HEK293 (cell line): ENCODE data around the gene CYB5R4.

Source experiments
- CTCF ChIA-PET: fragments of 350-600 bp; formaldehyde crosslinking; extraction: SDS; loops from one replicate; lab custom pipeline; 2021; ENCODE audit warnings: antibody characterized with exemption; lab: Yijun Ruan, JAX
- POLR2A ChIA-PET: fragments of 300-600 bp; formaldehyde crosslinking; extraction: SDS; loops from one replicate; lab custom pipeline; 2020; ENCODE audit warnings: antibody characterized with exemption, inconsistent platforms; lab: Yijun Ruan, JAX
- H3K27ac ChIP-seq: fragments of 200-500 bp; sonication (Bioruptor generic); 2 replicates; pipeline ENCODE4 v1.5.1; 2014; ENCODE audit warnings: low read depth, low read length, control low read depth, inconsistent platforms; ENCODE audit errors: extremely low read depth
- H3K36me3 ChIP-seq, 2 experiments: fragments of 200-500 bp in 1 of 2; sonication (Bioruptor generic) in 1 of 2; 1 replicate in 1 of 2; 2 replicates in 1 of 2; pipeline ENCODE4 v1.5.1; 2014 to 2017; ENCODE audit warnings: inconsistent platforms in 2 of 2, low read length in 2 of 2; ENCODE audit not compliant: control insufficient read depth in 2 of 2, insufficient read depth in 1 of 2
- H3K4me1 ChIP-seq: fragments of 200-500 bp; sonication (Bioruptor generic); 2 replicates; pipeline ENCODE4 v1.5.1; 2014; ENCODE audit warnings: mild to moderate bottlenecking, low read length, inconsistent platforms; ENCODE audit not compliant: control insufficient read depth, insufficient read depth
- H3K4me3 ChIP-seq: 2 replicates; pipeline ENCODE4 v1.5.1; 2011; ENCODE audit warnings: low read depth, mild to moderate bottlenecking, control low read depth, low read length, moderate library complexity
- H3K9me3 ChIP-seq: fragments of 200-500 bp; sonication (Bioruptor generic); 2 replicates; pipeline ENCODE4 v1.5.1; 2014; ENCODE audit warnings: low read depth, low read length, inconsistent platforms; ENCODE audit not compliant: control insufficient read depth, insufficient read depth
- ATF2 ChIP-seq: fragments of 450-650 bp; formaldehyde crosslinking; IDR thresholded peaks from 2 replicates; pipeline ENCODE4 v1.5.1; 2016; ENCODE audit warnings: missing biosample characterization, missing genetic modification characterization, low read depth
- BCL11A ChIP-seq: fragments of 450-650 bp; formaldehyde crosslinking; IDR thresholded peaks from 2 replicates; pipeline ENCODE4 v1.5.1; 2016; ENCODE audit warnings: low read depth, missing biosample characterization, missing genetic modification characterization
- FEZF1 ChIP-seq: fragments of 450-650 bp; formaldehyde crosslinking; IDR thresholded peaks from 2 replicates; pipeline ENCODE4 v1.5.1; 2016; ENCODE audit warnings: missing biosample characterization, missing genetic modification characterization
- HOXD13 ChIP-seq: sonication (generic); formaldehyde crosslinking; IDR thresholded peaks from 2 replicates; pipeline ENCODE4 v1.8.0; 2022; ENCODE audit warnings: missing genetic modification reagents, borderline replicate concordance
- KLF16 ChIP-seq: fragments of 450-650 bp; formaldehyde crosslinking; IDR thresholded peaks from 2 replicates; pipeline ENCODE4 v1.5.1; 2017; ENCODE audit warnings: missing biosample characterization, missing genetic modification characterization
- KLF8 ChIP-seq: fragments of 450-650 bp; formaldehyde crosslinking; IDR thresholded peaks from 2 replicates; pipeline ENCODE4 v1.5.1; 2016; ENCODE audit warnings: missing biosample characterization, missing genetic modification characterization
- OSR2 ChIP-seq: fragments of 450-650 bp; formaldehyde crosslinking; IDR thresholded peaks from 2 replicates; pipeline ENCODE4 v1.5.1; 2016; ENCODE audit warnings: missing biosample characterization, missing genetic modification characterization
- RBAK ChIP-seq: fragments of 450-650 bp; formaldehyde crosslinking; IDR thresholded peaks from 2 replicates; pipeline ENCODE4 v1.5.1; 2016; ENCODE audit warnings: missing biosample characterization, missing genetic modification characterization
- SCRT2 ChIP-seq: fragments of 450-650 bp; formaldehyde crosslinking; IDR thresholded peaks from 2 replicates; pipeline ENCODE4 v1.5.1; 2016; ENCODE audit warnings: missing biosample characterization, missing genetic modification characterization
- ZBTB10 ChIP-seq: fragments of 450-650 bp; formaldehyde crosslinking; IDR thresholded peaks from 2 replicates; pipeline ENCODE4 v1.5.1; 2016; ENCODE audit warnings: missing biosample characterization, missing genetic modification characterization
- ZFP3 ChIP-seq: fragments of 450-650 bp; formaldehyde crosslinking; IDR thresholded peaks from 2 replicates; pipeline ENCODE4 v1.5.1; 2016; ENCODE audit warnings: low read depth, missing biosample characterization, missing genetic modification characterization
- ZIC2 ChIP-seq: fragments of 450-650 bp; formaldehyde crosslinking; IDR thresholded peaks from 2 replicates; pipeline ENCODE4 v1.5.1; 2016; ENCODE audit warnings: missing biosample characterization, missing genetic modification characterization
- ZNF214 ChIP-seq: fragments of 450-650 bp; formaldehyde crosslinking; IDR thresholded peaks from 2 replicates; pipeline ENCODE4 v1.5.1; 2017; ENCODE audit warnings: missing biosample characterization, mild to moderate bottlenecking, missing genetic modification characterization, borderline replicate concordance
- ZNF280D ChIP-seq: fragments of 450-650 bp; formaldehyde crosslinking; IDR thresholded peaks from 2 replicates; pipeline ENCODE4 v1.5.1; 2016; ENCODE audit warnings: missing biosample characterization, missing genetic modification characterization
- ZNF324 ChIP-seq: fragments of 450-650 bp; formaldehyde crosslinking; IDR thresholded peaks from 2 replicates; pipeline ENCODE4 v1.5.1; 2016; ENCODE audit warnings: missing biosample characterization, missing genetic modification characterization
- ZNF335 ChIP-seq: fragments of 450-650 bp; formaldehyde crosslinking; conservative IDR thresholded peaks from 2 replicates; pipeline ENCODE4 v1.5.1; 2016; ENCODE audit warnings: missing biosample characterization, missing genetic modification characterization
- ZNF350 ChIP-seq: fragments of 450-650 bp; formaldehyde crosslinking; IDR thresholded peaks from 2 replicates; pipeline ENCODE4 v1.5.0; 2017; ENCODE audit warnings: missing biosample characterization, mild to moderate bottlenecking, missing genetic modification characterization
- ZNF354C ChIP-seq: fragments of 450-650 bp; formaldehyde crosslinking; IDR thresholded peaks from 2 replicates; pipeline ENCODE4 v1.5.1; 2016; ENCODE audit warnings: missing biosample characterization, missing genetic modification characterization, low read depth, borderline replicate concordance
- ZNF37A ChIP-seq: fragments of 450-650 bp; IDR thresholded peaks from 2 replicates; pipeline ENCODE4 v1.5.1; 2018; ENCODE audit warnings: missing biosample characterization, missing genetic modification characterization
- ZNF394 ChIP-seq: fragments of 450-650 bp; formaldehyde crosslinking; IDR thresholded peaks from 2 replicates; pipeline ENCODE4 v1.5.1; 2016; ENCODE audit warnings: missing biosample characterization, missing genetic modification characterization, mild to moderate bottlenecking, moderate library complexity, borderline replicate concordance
- ZNF510 ChIP-seq: fragments of 450-650 bp; formaldehyde crosslinking; IDR thresholded peaks from 2 replicates; pipeline ENCODE4 v1.5.1; 2018; ENCODE audit warnings: mild to moderate bottlenecking, missing genetic modification characterization, missing biosample characterization; ENCODE audit not compliant: insufficient replicate concordance
- ZNF600 ChIP-seq: fragments of 450-650 bp; formaldehyde crosslinking; IDR thresholded peaks from 2 replicates; pipeline ENCODE4 v1.5.1; 2016; ENCODE audit warnings: missing biosample characterization, missing genetic modification characterization
- ZNF623 ChIP-seq: fragments of 450-650 bp; formaldehyde crosslinking; IDR thresholded peaks from 2 replicates; pipeline ENCODE4 v1.5.1; 2016; ENCODE audit warnings: missing biosample characterization, missing genetic modification characterization
- ZNF624 ChIP-seq: fragments of 450-650 bp; formaldehyde crosslinking; IDR thresholded peaks from 2 replicates; pipeline ENCODE4 v1.5.1; 2017; ENCODE audit warnings: missing biosample characterization, missing genetic modification characterization
- ZNF664 ChIP-seq: fragments of 450-650 bp; formaldehyde crosslinking; IDR thresholded peaks from 2 replicates; pipeline ENCODE4 v1.5.1; 2016; ENCODE audit warnings: missing biosample characterization, missing genetic modification characterization
- ZNF768 ChIP-seq: fragments of 450-650 bp; formaldehyde crosslinking; IDR thresholded peaks from 2 replicates; pipeline ENCODE4 v1.5.1; 2018; ENCODE audit warnings: missing biosample characterization, mild to moderate bottlenecking, missing genetic modification characterization
- ZNF843 ChIP-seq: fragments of 450-650 bp; formaldehyde crosslinking; IDR thresholded peaks from 2 replicates; pipeline ENCODE4 v1.5.1; 2016; ENCODE audit warnings: missing biosample characterization, missing genetic modification characterization
- ZSCAN23 ChIP-seq: fragments of 450-650 bp; formaldehyde crosslinking; IDR thresholded peaks from 2 replicates; pipeline ENCODE4 v1.5.1; 2016; ENCODE audit warnings: missing biosample characterization, missing genetic modification characterization
- ZSCAN5A ChIP-seq: fragments of 450-650 bp; formaldehyde crosslinking; IDR thresholded peaks from 2 replicates; pipeline ENCODE4 v1.5.1; 2016; ENCODE audit warnings: missing biosample characterization, missing genetic modification characterization
- TF ChIP-seq, protein P1 (sequence below): IDR thresholded peaks from 2 replicates; pipeline ENCODE4 v1.6.1; 2011; ENCODE audit warnings: mild to moderate bottlenecking, low read depth, low read length, borderline replicate concordance

Gene CYB5R4

GRCh38 chr6:83868639-83869038 lies 9.2 kb downstream of the CYB5R4 start:
- H3K4me1 ChIP-seq: no peaks in the 10 kb centered on the region
- CTCF ChIA-PET: no interaction called here
- no peak overlapping the region for H3K27ac ChIP-seq
- POLR2A ChIA-PET: no interaction called here
- no peaks in the 10 kb centered on the region for H3K9me3 ChIP-seq
- H3K4me3 ChIP-seq: no peak overlapping the region
- peaks cover 0 to 40% of the 10 kb centered on the region in 2 experiments; a peak in 2 of 3 replicates for H3K36me3 ChIP-seq
- TF ChIP-seq ZNF350 (tag by site-specific recombination): peak; percentile 71
- 0 out of 2 replicates have a peak, but pooled peaks have one; percentile 21 for TF ChIP-seq ZNF37A
- no peak for TF ChIP-seq RBAK
- TF ChIP-seq, protein P1, sequence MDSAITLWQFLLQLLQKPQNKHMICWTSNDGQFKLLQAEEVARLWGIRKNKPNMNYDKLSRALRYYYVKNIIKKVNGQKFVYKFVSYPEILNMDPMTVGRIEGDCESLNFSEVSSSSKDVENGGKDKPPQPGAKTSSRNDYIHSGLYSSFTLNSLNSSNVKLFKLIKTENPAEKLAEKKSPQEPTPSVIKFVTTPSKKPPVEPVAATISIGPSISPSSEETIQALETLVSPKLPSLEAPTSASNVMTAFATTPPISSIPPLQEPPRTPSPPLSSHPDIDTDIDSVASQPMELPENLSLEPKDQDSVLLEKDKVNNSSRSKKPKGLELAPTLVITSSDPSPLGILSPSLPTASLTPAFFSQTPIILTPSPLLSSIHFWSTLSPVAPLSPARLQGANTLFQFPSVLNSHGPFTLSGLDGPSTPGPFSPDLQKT: no peak
- 0 out of 2 replicates have a peak, but pooled peaks have one; percentile 58 for TF ChIP-seq ZNF324 (tag by site-specific recombination)
- TF ChIP-seq ZNF335 (tag by site-specific recombination): peak; percentile 21; the same call in 1 of the 2 replicates
- TF ChIP-seq ZBTB10: no peak
- TF ChIP-seq ZNF510: peak; percentile 71
- no peak for TF ChIP-seq KLF16 (tag by site-specific recombination)
- no peak for TF ChIP-seq ZNF624 (tag by site-specific recombination)
- no peak for TF ChIP-seq ZNF600 (tag by site-specific recombination)
- TF ChIP-seq ZSCAN5A (tag by site-specific recombination): no peak
- TF ChIP-seq ZNF354C (tag by site-specific recombination): no peak
- TF ChIP-seq ZNF623 (tag by site-specific recombination): no peak
- no peak for TF ChIP-seq BCL11A (tag by site-specific recombination)
- 0 out of 2 replicates have a peak, but pooled peaks have one; percentile 14 for TF ChIP-seq SCRT2 (tag by site-specific recombination)
- TF ChIP-seq OSR2 (tag by site-specific recombination): peak; percentile 74; the same call in 1 of the 2 replicates
- TF ChIP-seq ZSCAN23: no peak
- peak; percentile 66 for TF ChIP-seq FEZF1 (tag by site-specific recombination)
- no peak for TF ChIP-seq ZIC2
- TF ChIP-seq ZNF768 (tag by site-specific recombination): no peak
- peak; percentile 56 for TF ChIP-seq ZNF394 (tag by site-specific recombination)
- TF ChIP-seq ATF2 (tag by site-specific recombination): peak; percentile 38; the same call in 1 of the 2 replicates
- no peak for TF ChIP-seq HOXD13 (CRISPR knock-in tag)
- peak; percentile 48 for TF ChIP-seq KLF8 (tag by site-specific recombination)
- TF ChIP-seq ZNF214 (tag by site-specific recombination): no peak
- no peak for TF ChIP-seq ZNF664 (tag by site-specific recombination)
- 0 out of 2 replicates have a peak, but pooled peaks have one; percentile 11 for TF ChIP-seq ZNF280D (tag by site-specific recombination)
- no peak for TF ChIP-seq ZFP3 (tag by site-specific recombination)
- peak; percentile 75 for TF ChIP-seq ZNF843 (tag by site-specific recombination)
